OCI-M2 (cell line): Measurements from ENCODE around the gene SLC25A3.
"Not testable (repeated sequence)": the region's sequence is repeated elsewhere in the genome, so short reads cannot be mapped to it uniquely, and the experiment has no call there.

ENCODE experiments used
- DNase-seq: peaks from one replicate; lab custom pipeline; 2025; ENCODE audit not compliant: unreplicated experiment; lab: John Stamatoyannopoulos, UW

Gene SLC25A3

DNA sequence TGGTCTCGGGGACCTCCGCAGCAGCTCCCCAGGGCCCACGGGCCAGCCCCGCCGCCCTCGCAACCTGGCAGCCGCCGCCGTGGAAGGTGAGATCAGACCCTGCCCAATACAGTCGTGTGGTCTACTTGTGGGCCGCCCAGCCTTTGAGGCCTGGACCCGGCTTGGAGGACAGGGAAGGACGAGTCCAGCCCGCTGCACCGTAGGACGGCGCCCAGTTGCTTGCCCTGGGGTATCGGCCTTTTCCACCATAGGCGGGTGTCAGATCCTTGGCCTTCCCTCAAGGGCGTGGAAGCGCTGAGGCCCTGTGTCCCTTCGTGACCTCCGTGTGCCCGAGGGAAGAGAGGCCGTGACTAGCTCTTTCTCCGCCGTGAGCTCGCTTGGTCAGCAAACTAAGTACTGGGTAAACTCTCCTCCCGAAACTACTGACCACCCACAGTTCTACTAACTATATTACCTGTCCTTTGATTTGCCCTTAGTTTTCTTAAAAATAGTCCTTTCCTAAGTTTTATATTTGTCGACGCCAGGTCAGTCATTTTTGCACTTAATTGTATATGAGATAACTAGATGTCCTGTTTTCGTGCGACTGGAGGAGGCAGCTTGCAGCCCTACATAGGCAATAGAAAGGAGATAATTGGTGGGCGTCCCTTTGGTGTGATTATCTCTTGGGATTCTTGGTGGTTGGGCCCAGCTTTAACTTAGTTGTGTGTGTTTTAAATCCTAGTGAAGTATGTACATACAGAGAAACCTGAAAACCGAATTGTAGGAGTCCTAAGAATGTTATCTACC is 757 bp downstream of the SLC25A3 start:
- DNase-seq: no peak

DNA sequence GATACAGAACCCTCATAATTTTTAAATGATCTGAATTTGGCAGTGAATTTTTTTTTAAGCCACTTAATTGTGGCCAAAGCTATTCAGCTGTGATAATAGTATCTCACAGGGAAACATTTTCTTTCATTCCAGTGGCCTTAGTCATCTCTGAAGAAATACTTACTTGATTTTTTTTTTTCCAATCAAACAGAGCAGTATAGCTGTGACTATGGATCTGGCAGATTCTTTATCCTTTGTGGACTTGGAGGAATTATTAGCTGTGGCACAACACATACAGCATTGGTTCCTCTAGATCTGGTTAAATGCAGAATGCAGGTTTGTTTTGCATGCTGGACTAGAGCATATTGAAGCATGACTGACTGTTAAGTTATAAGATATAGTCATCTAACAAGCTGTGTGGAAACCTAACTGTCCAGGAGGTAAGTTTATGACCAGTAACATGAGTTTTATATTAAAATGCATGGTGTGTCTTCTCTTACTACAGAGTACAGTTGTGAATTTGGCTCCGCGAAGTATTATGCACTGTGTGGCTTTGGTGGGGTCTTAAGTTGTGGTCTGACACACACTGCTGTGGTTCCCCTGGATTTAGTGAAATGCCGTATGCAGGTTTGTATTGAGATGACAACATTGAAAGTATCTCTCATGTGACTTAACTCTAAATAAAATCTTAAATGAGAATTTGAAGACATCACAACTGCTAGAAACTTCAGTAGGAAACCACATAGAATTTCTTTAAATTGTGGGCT is 1.9 kb downstream of the SLC25A3 start:
- DNase-seq: no peak

DNA sequence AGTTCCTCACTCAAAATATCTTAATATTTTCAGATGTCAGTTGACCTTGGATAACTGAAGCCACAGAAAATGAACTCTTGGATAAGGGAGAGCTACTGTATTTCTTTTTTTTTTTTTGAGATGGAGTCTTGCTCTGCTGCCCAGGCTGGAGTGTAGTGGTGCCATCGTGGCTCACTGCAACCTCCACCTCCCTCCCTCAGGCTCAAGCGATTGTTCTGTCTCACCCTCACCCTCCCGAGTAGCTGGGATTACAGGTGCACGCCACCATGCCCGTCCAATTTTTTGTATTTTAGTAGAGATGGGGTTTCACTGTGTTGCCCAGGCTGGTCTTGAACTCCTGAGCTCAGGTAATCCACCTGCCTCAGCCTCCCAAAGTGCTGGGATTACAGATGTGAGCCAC is 3.8 kb downstream of the SLC25A3 start:
- DNase-seq: not testable (repeated sequence)

DNA sequence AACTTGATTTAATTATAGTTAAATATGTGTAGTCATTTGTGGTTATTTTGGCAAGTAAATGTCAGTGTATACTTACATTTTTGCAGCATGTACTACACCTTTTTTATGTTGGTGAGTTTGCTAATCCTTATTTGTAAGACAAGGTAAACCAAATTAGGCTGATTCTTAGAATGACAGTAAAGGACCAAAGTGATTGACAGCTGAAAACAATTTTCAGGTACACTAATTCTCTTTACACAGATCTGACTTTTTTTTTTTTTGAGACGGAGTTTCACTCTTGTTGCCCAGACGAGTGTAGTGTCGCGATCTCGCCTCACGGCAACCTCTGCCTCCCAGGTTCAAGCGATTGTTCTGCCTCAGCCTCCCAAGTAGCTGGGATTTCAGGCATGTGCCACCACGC is 8.4 kb downstream of the SLC25A3 start:
- no peak for DNase-seq

DNA sequence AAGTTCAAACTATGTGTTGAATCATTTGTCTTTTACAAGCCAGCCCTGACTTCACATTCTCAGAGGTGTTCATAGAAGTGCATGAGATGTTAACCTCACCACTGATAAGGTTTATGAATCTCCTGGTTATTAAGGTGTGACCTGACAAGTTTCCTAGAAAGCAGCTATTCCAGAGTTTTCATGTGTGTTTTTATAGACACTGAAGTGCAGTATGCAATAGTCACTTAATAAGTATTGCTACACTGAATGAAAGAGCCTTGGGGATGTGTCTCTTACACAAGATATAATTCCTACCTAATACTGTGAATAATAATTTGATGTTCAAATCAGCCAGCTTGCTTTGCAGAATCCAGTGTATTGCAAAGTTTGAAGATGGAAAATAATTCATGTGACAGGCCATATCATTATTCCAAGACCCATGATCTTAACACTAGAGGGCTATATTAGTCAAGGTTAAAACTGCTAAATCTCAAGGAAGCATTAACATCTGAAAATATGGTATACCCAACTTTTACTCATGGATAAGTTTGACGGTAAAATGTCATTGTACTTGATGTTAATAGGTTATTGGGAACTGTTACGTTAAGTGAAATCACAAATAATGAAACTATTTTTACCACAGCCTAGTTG is 13.0 kb downstream of the SLC25A3 start:
- DNase-seq: no peak

DNA sequence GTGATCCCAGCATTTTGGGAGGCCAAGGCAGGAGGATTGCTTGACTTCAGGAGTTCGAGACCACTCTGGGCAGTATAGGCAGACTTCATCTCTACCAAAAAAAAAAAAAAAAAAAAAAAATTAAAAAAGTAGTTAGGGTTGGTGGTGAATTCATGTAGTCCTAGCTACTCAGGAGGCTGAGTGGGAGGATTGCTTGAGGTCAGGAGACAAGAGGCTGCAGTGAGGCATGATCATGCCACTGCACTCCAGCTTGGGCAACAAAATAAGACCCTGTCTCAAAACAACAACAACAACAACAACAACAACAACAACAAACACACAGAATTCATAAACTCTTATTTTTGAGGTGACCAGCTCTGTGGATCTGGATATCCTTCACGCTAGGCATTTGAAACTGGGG is 17.1 kb downstream of the SLC25A3 start:
- DNase-seq: no peak

DNA sequence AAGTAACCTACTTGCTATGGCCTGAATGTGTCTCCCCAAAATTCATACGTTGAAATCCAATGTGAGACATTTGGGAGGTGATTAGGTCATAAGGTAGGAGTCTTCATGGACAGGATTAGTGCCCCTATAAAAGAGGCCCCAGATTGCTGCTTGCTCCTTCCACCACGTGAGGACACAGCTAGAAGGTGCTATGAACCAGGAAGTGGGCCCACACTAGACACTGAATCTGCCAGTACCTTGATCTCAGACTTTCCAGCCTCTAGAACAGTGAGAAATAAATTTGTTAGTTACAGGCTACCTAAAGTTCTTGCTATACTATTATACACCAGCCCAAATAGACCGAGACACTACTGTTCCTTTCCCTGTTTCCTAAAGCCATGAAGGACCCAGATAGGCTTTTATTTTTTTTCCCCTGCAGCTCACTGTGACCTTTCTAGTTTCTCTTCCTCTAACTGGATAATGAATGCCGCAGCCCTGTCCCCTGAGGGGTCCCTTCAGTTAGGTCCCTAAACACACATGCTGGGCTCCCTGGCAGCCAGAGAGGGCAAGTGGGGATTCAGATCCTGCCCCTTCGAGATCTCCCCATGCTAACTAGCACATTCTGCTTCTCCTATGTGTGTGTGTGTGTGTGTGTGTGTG is 19.3 kb downstream of the SLC25A3 start:
- DNase-seq: no peak

DNA sequence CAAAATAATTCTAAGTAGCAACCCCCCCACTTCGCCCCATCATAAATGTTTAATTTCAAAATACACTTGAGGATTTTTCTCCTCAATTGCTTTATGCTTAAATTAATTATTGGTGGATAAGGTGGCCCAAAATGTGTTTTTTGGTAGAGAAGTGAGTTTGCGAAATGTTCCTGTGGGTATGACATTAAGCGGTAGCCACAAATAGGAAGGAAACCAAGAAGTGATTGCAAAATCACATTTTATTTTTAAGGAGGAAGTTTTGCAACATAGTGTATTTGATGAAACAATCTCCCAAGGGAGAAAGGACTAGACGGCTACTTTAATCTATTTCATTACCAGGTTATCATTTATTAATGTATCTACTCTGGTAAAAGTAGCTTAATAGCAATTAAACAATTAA is 25.5 kb downstream of the SLC25A3 start:
- DNase-seq: no peak

DNA sequence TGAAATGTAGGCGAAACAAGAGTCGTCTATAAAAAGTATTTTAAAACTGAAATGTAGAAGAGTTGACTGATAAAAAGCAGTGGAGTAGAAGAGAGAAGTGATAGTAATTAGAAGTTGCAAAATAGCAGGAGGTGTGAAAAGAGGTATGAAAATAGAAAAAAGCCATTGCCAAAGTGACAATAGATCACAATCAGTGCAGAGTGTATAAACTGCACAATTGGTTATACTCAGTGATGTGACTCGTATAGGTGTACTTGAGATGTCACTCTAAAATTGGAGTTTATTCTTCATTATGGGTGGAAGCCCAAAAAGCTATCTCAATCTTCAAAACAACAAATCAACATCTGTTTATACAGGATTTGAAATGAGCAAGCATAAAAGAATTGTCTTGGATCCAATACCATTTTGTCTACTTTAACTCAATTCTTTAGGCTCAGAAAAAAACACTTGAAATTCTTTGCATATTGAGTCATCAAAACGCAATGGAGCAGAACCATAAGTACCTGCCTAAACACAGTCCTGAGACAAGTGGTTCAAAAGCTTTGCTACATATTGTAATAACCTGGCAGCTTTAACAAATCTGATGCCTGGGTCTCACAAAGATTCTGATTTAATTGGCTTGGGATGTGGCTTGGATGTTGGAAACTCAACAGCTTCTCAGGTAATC is 42.3 kb downstream of the SLC25A3 start:
- DNase-seq: no peak

DNA sequence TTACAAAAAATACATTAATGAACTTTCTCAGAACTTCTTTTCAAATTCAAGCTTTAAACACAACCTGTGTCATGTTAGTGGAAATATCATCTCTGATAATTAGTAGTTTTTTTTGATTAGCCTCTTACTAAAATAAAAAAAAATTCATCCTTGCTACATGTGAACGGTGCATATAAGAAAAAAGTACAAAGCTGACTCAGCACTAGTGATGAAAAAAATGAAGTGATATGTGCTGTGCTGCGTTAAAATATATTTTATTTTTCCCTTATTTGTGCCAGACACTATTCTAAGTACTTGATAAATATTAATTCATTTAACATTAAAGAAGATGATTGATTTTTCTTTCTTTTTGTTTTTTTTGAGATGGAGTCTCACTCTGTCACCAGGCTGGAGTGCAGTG is 43.6 kb downstream of the SLC25A3 start:
- no peak for DNase-seq

DNA sequence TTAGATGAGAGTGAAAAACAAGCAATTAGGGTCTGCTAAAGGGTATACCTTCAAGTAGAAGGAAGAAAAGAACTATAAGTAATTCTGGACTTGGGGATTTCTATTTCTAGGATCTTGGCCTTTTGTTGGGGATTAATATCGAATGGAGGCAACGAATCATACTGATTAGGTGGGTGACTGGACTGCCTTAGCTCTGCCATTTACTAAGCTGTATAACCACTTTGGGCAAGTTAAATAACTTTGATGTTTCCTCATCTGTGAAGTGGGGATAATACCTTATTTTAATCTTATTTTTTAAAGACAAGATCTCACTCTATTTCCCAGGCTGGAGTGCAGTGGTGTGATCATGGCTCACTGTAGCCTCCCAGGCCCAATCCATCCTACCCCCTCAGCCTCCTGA is 44.5 kb downstream of the SLC25A3 start:
- DNase-seq: no peak

DNA sequence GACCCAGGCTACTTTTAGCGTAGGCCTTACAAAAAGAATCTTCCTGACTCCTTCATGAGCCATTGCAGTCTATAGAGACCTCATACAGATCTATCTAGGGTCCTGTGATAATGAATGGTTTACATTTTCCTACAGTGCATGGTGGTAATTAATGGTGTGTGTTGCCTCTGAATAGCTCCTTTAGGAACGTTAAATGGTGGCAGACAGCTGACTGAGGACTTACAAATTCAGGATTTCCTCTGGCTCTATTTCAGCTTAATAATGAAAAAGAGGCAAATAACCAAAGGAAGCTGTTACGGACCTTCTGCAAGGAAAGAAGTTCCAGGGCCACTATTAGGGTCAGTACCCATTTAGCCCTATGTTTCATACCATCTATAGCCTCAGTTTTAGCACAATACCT is 46.0 kb downstream of the SLC25A3 start:
- no peak for DNase-seq

DNA sequence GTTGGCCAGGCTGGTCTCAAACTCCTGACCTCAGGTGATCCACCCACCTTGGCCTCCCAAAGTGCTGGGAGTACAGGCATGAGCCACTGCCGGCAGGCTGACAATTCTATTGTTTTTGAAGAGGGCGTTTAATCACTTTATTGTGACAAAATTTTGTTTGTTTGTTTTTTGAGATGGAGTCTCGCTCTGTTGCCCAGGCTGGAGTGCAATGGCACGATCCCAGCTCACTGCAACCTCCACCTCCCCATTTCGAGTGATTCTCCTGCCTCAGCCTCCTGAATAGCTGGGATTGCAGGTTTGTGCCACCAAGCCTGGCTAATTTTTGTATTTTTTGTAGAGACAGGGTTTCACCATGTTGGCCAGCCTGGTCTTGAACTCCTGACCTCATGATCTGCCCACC is 49.3 kb downstream of the SLC25A3 start:
- DNase-seq: not testable (repeated sequence)

DNA sequence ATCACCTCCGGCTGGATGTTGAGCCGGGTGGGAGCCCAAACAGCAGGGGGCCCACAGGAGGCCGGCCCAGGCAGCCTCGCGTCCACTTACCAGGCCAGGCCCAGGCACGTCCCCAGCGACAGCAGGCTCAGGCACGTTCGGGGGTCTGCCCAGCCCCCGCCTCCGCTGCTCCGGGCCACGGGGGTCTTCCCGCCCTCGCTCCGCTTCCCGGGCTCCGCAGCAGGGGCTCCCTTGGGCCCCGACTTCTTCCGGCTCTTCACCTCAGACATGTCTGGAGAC is 50.9 kb downstream of the SLC25A3 start:
- no peak for DNase-seq

DNA sequence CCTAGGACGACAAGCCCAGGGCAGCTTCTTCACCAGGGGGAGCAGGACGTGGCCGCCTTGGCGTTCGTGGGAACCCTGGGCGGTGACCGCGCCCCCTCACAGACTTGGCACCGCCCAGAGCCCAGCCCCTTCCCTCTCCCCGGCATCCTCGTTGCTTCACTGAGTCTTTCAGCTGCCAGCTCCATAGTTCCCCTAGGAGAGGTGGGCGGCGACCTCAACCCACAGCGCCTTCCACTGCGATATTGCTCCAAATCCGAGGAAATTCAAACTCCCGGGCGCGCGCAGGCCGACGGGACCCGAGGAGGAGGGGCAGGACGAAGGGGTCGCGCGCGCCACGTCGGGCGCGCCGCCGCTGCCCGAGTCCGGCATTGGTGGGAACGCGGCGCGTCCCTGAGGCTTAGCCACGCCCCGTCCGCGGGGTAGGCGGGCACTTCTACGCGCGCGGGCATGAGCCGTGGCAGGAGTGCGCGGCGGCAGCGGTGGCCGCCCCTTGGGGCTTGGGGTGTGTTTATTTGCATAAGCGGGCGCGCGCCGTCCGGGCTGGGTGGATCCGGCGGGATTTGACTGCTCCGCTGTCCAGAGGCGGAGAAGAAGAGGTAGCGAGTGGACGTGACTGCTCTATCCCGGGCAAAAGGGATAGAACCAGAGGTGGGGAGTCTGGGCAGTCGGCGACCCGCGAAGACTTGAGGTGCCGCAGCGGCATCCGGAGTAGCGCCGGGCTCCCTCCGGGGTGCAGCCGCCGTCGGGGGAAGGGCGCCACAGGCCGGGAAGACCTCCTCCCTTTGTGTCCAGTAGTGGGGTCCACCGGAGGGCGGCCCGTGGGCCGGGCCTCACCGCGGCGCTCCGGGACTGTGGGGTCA is 51.5 kb downstream of the SLC25A3 start, which contains the start of the genes APAF1 and IKBIP:
TSS of gene APAF1 (plus strand) at position 579 of the 860 bp plus-strand sequence. CDS start 3,070 bp downstream, outside the sequence.
TSS of gene IKBIP (minus strand) at position 77 of the 860 bp plus-strand sequence. CDS start 87 bp downstream, outside the sequence.
- peak; percentile 54 for DNase-seq

DNA sequence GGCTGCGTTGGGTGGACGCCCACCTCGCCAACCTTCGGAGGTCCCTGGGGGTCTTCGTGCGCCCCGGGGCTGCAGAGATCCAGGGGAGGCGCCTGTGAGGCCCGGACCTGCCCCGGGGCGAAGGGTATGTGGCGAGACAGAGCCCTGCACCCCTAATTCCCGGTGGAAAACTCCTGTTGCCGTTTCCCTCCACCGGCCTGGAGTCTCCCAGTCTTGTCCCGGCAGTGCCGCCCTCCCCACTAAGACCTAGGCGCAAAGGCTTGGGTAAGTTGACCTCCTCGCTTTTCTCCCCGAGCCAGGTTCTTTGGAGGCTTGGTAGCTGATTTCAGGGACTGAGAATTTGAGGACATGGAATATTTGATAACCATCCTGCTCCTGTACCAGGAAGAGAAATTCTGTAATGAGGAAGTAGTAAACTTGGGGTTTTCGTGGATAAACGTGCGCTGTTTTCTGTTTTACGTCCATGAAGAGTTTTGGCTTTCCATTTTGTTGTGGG is 52.1 kb downstream of the SLC25A3 start:
- DNase-seq: no peak

DNA sequence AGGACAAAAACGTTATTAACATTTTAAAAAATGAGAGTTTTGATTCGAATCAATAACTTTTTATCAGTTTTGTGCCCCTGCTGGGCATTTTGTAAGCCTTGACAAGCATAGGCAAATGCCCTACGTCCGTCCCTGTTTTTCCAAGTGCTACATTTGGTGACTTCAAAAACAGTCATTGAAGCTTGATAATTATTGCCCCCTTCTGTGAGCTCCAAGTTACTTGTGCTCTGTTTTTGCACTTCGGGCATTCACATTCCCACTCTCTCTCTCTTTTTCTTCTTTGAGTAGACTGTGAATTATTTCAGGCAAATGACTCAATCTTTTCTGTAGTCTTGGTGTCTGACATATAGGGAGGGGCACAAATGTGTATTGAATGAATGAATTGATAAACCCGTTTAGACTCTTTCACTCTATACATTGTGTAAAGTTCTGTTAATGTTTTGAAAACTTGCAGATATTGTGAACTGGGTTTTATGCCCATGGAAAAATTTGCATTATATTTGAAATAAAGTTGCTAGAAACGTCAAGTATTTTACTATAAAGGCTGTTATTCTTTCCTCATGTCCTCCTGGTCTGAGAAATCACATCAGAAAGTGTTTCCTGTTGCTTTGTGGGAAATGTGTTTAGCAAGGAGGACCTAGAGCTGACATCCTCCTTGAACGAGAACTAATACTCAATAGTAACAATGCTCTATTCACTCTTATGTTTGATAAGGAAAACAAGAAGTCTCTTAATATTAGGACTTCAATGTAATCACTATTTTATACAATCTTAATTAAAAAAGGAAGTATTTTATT is 53.0 kb downstream of the SLC25A3 start:
- DNase-seq: no peak

DNA sequence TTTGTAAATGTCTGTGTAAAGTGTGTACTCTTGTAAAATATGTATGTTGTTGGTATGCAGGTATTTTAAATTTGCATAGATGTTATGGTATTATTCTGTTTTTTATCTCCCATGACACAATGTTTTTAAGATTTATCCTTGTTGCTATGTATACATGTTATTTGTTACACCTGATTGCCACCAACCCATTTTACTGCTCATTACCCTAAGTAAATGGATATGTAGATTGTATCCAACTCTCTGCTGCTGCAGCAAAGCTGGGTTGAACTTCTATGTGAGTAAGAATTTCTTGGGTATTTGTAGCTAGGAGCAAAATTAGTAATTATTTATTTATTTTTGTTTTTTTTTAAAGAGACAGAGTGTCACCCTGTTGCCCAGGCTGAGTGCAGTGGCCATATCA is 57.8 kb downstream of the SLC25A3 start:
- DNase-seq: no peak

DNA sequence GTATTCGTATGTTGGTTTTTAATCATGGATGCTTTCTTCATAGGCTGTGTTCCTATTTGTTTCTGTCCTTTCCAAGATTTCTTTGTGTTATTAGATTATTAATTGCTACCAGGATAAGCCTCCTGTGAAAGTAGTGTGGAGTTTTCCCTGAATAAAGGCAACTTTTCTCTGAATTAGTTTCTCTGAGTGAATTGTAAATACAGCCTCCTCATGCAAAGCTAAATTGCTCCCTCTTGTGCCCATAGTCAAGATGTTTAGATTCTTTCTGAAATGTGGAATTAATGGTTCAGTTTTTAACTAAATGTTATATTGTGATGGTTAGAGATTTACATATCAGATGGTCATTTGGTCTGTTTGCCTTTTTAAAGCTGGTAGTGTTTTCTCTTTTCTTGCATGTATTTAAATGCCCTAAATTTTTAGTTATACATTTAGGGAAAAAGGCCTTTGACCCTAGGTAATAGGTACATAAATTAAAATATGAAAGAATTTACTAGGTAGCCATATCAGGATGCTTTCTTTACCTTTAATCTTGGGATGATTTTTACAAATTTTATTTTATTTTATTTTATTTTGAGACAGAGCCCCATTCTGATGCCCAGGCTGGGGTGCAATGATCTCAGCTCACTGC is 60.5 kb downstream of the SLC25A3 start:
- no peak for DNase-seq
